GM19043 (cell line): ENCODE measurements around the gene ZNF616.
"Not testable (repeated sequence)": the region's sequence is repeated elsewhere in the genome, so short reads cannot be mapped to it uniquely, and the experiment has no call there.

Experiments
- ATAC-seq: cut with Tn5 transposase; IDR thresholded peaks from one replicate; pipeline ENCODE4 v1.9.1; 2021; ENCODE audit warnings: low read depth; ENCODE audit not compliant: unreplicated experiment

Gene ZNF616

DNA sequence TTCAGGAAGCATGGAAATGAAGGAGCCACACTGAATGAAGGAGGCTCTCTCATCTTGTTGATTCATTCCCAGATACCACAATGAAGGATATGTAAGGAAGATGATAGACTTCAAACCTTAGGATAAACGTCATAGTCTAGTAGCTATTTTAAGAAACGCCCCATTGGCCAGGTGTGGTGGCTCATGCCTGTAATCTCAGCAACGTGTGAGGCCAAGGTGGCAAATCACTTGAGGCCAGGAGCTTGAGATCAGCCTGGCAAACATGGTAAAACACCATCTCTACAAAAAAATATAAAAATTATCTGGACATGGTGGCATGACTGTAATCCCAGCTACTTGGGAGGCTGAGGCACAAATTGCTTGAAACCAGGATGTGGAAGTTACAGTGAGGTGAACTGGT is 27.1 kb downstream of the ZNF616 start:
- ATAC-seq: no peak

DNA sequence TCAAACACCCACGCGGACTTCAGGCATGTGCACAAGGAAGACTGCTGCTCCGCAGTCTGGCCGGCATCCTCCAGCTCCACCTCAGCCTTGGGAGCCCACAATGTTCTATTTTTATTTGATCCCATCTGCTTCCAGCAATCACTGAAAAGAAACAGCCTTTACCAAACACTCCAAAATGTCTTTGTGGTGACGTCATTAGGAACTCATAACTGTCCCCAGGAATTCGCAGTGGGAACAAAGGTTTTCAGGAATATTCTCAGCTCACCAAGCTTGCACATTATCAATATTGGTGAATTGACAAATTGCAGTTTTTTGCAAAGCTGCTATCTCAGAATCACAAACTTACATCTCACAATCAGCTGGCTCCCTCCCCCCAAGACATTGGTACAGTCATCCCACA is 29.0 kb downstream of the ZNF616 start:
- no peak for ATAC-seq

DNA sequence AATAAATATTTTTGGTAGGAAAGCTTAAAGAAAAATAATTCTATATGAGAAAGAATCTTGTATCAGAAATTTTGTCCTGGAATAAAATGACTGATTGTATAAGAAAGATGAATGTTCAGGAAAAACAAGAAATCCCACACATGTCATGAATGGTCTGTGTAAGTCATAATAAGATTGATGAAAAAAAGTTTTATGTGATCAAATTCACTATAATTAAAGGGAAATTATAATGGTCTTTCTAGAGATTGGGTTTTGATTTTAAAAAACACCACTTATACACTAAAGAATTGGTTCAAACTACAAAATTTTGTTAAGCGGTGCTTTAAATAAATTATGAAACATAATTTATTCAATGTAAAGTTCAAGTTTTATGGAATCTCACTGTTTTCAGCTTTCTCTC is 37.0 kb downstream of the ZNF616 start:
- no peak for ATAC-seq

- ATAC-seq: no peak
Observed at GRCh38 chr19:52101866-52102562, 37.7 kb downstream of the ZNF616 start.

DNA sequence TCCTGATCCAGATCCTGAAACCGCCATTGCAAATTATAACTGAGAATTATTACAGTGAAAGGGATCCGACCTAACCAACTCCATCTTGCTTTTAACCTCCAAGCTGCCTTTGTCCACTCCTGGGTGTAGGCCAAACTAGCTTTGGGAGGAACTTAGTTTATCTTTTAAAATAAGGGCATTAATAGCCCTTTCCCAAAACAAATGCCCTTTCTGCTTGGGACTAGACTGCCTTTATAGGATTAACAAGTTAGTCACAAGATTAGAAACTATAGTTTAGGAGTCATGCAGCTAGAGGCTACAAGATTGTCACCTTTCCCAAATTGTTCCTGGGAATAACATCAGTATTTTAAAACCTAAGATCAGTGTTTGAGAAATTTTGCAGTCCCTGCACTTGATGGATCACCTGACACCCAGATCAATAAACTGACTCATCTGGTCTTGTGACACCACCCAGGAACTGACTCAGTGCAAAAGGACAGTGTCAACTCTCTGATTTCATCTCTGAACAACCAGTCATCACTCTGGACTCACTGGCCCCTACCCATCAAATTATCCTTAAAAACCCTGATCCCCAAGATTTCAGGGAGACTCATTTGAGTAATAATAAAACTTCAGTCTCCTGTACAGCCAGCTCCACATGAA is 40.1 kb downstream of the ZNF616 start:
- ATAC-seq: no peak

DNA sequence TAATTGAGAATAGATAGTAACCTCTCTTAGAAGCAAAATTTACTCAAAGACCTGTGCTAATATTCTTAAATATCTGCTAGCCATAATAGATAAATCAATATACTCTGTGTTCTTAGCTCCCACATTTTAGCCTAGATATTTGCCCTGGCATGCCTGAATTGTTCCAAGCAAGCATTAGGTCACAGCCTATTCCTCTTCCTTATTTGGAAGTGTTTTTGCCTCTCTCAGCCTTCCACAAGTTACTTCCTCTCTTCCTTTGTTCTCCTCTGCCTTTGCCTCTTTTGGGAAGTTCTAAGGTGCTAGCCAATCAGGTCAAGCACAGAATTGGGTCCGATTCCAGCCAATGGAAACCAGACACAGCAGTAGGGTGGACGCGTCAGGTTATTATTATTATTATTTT is 43.3 kb downstream of the ZNF616 start:
- not testable (repeated sequence) for ATAC-seq

GRCh38 chr19:52095172-52096014 is 44.3 kb downstream of the ZNF616 start, which contains the start of gene ZNF841:
Gene ZNF841 (minus strand): TSS chr19:52095765. CDS start chr19:52084801, 10,964 bp downstream.
- no peak for ATAC-seq

GRCh38 chr19:52094526-52095130 is 45.1 kb downstream of the ZNF616 start:
- no peak for ATAC-seq

DNA sequence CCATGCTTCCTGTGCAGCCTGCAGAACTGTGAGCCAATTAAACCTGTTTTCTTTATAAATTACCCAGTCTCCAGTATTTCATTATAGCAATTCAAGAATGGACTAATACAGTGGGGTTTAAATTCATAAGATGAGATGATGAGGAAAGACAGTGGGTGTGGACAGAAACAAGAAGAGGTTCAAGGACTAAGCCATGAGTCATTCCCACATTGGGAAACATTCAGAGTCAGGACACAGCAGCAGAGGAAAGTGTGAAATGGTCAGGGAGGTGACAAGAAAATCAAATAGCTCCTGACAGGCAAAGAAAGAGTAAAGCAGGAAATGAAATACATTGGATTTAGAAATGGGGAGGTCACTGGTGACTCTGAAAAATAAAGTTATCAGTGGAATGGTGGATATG is 53.3 kb downstream of the ZNF616 start:
- ATAC-seq: no peak

DNA sequence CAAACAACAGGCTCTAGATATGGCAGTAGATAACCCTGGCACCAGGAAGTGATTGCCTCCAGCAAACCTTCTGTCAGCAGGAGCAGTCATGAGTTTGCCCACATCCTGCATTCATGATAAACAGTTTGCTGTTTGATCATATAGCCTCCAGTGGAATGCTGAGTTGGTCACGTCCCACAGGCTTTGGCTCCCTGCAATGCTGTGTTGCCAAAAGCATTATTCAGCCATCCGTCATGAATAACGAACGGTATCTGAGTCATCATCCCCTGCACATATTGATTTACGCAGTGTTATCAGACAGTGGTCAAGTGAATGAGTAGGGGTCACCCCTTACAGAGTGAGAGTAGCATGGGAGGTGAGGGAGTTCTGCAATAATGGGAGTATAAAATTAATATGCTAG is 69.2 kb downstream of the ZNF616 start:
- no peak for ATAC-seq

GRCh38 chr19:52069653-52070052 is 70.1 kb downstream of the ZNF616 start:
- no peak for ATAC-seq

- ATAC-seq: no peak
Observed at GRCh38 chr19:52066258-52066863, 73.4 kb downstream of the ZNF616 start.

DNA sequence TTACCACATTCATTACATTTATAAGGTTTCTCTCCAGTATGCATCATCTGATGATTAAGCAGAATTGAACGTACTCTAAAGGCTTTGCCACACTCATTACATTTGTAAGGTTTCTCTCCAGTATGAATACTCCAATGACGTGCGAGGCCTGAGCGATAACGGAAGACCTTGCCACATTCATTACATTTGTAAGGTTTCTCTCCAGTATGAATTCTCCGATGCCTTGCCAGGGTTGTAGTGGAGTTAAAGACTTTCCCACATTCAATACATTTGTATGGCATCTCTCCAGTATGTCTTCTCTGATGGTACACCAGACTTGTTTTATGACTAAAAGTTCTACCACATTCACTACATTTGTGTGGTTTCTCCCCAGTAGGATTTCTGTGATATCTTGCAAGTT is 74.3 kb downstream of the ZNF616 start:
- no peak for ATAC-seq
